ENCODE measurements around the gene RFX1.

DNA sequence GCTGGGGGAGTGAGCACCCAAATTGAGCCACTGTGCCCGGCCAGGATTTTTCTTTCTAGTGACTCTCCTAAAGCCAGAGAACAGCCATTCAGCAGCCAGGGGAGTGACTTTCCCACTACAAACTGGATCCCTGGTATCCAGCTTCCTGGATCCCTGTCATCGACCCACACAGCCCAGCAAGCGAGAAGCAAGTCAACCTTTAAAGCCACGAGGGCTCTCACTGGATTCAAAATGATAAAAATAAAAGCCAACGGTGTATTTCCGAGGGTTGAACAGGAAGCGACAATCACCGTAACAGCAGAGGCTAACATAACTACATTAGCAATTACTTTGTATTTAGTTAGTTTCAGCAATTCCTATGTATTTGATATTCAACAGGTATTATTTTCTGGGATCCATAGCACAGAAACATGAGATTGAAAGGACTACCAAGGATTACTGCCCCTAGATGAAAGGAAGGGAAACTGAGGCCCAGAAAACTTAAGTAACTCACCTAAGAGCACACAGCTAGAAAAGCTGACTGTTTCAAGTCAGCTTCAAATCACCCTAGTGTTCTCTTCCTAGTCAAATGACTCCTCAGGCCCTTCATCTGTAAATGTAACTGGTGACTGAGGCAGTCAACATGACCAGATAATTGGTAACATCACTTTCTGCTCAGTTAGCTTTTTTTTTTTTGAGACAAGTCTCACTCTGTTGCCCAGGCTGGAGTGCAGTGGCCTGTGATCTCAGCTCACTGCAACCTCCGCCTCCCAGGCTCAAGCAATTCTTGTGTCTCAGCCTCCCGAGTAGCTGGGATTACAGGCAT lies 2.7 kb downstream of the RFX1 start:
- TF ChIP-seq POLR2AphosphoS5 (IDR thresholded peaks at IDR 0.05; ENCODE audit: low read depth, low read length) (no peak), SPI1 (IDR thresholded peaks at IDR 0.05; ENCODE audit: low read depth, low read length) (no peak), TAF1 (IDR thresholded peaks at IDR 0.05; ENCODE audit: low read depth, low read length) (no peak), POLR2A (IDR thresholded peaks at IDR 0.05; ENCODE audit: low read depth, low read length) (no peak)
